ENCODE data around the gene ACACA.

DNA sequence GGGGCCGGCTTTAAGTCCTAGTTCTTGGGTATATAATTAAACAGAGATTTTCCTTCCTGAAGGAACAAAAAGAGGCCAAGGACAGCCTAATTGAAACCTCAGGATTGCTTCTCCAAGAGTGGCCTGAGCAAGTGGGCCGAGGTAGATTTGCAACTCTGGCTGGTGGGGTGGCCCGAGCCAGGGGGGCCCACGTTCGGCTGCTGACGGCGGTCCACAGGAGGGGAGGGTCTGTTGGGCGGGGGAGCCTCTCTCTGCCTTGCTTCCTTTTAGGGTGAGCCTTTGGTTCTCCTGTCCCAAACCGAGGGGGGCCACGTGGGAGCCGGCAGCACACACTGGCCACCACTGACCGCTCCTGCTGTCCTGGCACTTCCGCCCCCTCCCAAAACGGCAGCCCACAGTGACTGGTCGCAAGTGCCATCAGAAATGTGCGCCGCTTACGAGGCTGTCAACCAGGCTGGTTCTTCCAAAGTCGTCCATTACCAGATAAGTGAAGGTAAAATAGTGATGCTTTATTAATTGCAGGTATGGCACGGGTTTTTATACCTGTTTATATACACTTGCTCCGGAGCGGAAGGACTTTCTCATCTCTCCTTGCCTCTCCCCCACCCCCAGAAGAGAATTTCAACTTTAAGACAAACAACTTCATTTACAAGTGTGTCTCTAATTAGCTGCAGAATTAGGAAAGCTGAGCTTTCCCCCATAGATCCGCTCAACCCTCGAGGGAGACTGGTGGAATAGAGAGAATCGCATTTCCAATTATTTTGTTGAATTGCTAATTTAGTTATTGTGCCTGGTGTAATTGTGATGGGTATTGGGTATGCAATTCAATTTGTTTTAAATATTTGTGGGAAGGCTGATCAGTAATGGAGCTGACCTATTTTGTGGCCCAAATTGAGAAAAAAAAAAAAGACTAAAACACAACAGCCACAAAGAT is 340.0 kb downstream of the ACACA start:
- TF ChIP-seq, protein P1, sequence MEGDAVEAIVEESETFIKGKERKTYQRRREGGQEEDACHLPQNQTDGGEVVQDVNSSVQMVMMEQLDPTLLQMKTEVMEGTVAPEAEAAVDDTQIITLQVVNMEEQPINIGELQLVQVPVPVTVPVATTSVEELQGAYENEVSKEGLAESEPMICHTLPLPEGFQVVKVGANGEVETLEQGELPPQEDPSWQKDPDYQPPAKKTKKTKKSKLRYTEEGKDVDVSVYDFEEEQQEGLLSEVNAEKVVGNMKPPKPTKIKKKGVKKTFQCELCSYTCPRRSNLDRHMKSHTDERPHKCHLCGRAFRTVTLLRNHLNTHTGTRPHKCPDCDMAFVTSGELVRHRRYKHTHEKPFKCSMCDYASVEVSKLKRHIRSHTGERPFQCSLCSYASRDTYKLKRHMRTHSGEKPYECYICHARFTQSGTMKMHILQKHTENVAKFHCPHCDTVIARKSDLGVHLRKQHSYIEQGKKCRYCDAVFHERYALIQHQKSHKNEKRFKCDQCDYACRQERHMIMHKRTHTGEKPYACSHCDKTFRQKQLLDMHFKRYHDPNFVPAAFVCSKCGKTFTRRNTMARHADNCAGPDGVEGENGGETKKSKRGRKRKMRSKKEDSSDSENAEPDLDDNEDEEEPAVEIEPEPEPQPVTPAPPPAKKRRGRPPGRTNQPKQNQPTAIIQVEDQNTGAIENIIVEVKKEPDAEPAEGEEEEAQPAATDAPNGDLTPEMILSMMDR (IDR thresholded peaks at IDR 0.05; ENCODE audit: low read length): no peak
- no peak for TF ChIP-seq EZH2phosphoT487 (IDR thresholded peaks at IDR 0.05; ENCODE audit: low read length)
- no peak for TF ChIP-seq EZH2 (optimal IDR thresholded peaks at IDR 0.05; ENCODE audit: low read depth, low read length)

All from MM.1S (cell line).